GM12872 (cell line): ENCODE data around the gene PXK.
A peak's percentile ranks its signal among the peaks of the same experiment; 100 is the strongest.

Source experiments
- TF ChIP-seq, protein P1 (sequence below): IDR thresholded peaks from 3 replicates; pipeline ENCODE4 v1.5.1; 2011; ENCODE audit warnings: low read depth, mild to moderate bottlenecking, low read length, moderate library complexity; ENCODE audit not compliant: insufficient read depth

Gene PXK

DNA sequence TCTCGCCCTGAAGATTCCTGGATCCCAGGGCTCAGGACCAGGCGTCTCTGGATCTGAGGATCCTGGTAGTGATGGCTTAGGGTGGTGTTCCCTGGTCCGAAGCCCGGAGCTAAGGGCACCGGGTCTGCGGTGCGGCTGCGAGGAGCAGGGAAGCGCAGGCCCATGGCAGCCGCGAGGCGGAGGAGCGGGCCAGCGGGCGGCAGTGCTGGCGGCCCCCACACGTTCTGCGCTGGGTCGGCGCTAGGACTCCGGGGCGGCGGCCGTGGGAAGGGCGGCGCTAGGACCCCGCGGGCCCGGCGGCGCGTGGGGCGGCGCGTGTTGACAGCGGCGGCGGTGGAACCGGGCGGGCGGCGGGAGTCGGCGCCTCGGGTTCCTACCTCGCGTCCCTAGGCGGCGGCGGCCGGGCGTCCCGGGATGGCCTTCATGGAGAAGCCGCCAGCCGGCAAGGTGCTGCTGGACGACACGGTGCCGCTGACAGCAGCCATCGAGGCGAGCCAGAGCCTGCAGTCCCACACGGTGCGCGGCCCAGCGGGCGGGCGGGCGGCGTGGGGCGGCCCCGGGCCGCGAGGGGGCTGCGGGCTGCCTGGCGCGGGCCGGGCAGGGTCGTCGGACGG lies at the start of gene PXK:
Gene PXK (plus strand): TSS at position 318 of the 614 bp plus-strand sequence. CDS start 97 bp downstream, at position 415.
- TF ChIP-seq, protein P1, sequence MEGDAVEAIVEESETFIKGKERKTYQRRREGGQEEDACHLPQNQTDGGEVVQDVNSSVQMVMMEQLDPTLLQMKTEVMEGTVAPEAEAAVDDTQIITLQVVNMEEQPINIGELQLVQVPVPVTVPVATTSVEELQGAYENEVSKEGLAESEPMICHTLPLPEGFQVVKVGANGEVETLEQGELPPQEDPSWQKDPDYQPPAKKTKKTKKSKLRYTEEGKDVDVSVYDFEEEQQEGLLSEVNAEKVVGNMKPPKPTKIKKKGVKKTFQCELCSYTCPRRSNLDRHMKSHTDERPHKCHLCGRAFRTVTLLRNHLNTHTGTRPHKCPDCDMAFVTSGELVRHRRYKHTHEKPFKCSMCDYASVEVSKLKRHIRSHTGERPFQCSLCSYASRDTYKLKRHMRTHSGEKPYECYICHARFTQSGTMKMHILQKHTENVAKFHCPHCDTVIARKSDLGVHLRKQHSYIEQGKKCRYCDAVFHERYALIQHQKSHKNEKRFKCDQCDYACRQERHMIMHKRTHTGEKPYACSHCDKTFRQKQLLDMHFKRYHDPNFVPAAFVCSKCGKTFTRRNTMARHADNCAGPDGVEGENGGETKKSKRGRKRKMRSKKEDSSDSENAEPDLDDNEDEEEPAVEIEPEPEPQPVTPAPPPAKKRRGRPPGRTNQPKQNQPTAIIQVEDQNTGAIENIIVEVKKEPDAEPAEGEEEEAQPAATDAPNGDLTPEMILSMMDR = peak; percentile 22; the same call in 1 of the 3 replicates

DNA sequence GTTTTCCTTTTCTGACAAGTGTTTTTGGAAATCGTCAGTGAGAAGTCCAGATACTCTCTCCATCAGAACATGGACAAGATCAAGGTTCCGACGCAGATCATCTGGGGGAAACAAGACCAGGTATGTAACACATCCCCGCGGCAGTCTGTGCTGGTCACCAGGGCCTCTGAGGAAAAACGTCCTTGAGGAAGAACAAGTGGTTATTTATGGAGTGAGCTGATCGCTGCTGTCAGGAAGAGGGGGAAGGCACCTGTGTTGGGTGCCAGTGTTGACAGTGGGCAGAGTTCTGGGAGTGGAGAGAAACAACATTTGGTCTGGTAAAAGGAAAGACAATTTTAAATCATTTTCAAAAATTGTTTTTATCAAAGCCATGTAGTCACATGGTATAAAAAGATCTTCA lies 47.4 kb upstream of the PXK start:
- TF ChIP-seq, protein P1 = no peak

DNA sequence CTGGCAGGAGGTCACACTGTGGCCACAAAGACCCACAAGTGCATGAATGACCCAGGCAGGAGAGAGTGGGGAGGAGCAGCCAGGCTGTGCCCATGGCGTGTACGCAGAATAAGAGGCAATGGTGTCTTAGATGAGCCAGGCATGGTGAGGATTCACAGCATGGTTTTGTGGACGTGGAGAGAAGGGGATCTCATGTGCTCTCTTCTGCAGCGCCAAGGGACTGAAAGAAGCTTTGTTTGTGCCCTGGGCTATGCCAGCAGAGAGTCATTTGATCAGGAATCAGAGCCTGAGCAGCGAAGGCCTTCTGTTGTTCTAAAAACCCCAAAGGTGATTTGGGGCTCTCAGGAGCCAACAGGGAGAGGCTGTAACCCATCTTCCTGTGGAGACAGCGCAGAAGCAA lies 45.3 kb upstream of the PXK start:
- TF ChIP-seq, protein P1 = no peak

DNA sequence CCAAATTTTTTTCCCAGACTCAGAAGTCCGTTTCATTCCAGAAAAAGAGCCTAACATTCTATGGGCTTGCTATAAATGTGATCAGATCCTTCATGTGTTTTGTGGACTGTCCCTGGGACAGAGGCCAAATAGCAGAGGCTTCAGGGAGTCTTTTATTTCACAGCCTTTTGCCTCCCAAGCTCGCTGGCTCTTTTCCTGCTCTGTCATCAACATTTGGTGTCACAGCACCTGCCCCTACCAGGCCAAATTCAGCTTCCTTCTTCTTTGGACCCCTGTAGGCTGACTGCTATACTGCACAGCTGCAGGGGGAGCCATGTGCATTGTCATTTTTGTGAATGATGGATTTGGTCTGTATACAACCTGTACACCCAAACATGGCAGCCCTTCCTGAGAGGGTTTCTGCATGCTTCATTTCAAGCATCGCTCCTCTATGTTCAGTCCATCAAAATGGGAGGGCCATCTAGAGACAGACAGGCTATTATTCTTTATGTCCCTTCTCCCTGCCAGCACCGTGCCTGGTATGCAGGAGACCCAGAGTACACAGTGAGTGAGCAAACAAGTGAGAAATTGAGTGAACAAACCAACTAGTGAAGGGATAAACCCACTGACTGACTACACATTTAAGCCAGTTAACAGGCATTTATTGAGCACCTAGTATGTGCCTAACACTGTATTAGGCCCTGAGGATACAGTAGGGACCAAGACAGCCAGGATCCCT lies 44.5 kb upstream of the PXK start:
- TF ChIP-seq, protein P1 = peak; percentile 44; the same call in 2 of the 3 replicates

DNA sequence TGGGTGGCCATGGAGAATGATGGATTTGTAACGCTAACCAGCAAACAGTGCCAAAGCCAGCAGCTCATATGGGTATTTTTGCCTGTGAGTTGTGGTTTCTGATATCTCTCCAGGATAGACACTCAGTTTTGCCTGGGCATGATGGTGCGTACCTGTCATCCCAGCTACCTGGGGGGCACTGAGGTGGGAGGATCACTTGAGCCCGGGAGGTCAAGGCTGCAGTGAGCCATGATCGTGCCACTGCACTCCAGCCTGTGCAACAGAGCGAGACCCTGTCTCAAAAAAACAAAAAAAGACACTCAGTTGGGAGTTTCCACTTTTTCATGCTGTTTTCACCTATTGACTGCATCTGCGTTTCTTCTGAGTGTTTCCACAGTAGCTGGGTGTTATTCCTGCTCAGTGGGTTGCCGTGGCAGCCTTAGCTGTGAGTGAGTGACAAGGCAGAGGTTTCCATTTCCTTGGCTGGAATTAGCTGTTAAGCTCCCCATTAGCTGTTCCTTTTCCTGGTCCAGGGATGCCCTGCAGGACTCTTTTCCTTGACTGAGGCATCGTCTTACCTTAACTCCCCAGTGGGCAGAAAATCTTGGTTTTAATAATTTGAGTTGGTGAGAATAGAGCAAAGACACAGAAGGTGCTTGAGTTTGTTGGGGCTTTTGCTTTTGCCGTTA lies 40.9 kb upstream of the PXK start:
- TF ChIP-seq, protein P1 = no peak

DNA sequence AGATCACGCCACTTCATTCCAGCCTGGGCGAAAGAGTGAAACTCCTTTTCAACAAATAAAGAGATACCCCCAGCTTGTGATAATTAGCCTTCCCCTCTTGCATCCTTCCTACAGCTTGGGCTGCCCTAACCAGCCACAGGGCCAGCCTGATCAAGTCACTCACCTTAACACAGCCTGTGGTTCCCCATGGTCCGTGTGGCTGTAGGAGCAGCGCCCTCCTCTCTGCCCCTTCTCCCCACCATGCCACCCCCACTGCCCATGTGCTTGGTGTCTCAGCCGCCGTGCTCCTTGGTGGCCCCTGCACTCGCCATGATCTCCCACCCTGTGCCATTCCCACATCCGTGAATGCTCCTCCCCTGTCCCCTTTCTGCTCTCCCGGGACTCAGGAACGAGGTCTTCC lies 39.8 kb upstream of the PXK start:
- TF ChIP-seq, protein P1 = no peak

DNA sequence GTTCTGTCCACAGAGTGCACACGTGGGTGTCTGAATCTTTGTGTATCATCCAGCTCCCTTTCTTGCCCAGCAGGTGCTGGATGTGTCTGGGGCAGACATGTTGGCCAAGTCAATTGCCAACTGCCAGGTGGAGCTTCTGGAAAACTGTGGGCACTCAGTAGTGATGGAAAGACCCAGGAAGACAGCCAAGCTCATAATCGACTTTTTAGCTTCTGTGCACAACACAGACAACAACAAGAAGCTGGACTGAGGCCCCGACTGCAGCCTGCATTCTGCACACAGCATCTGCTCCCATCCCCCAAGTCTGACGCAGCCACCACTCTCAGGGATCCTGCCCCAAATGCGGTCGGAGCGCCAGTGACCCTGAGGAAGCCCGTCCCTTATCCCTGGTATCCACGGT lies 39.2 kb upstream of the PXK start:
- TF ChIP-seq, protein P1 = no peak
